Gastroesophageal sphincter (tissue), 3 donors: ENCODE results near the gene LPO.

Experiments
- EP300 ChIP-seq: sonication (generic); formaldehyde crosslinking; IDR thresholded peaks from one replicate; pipeline ENCODE4 v1.6.1; 2017; ENCODE audit warnings: antibody characterized with exemption, mild to moderate bottlenecking
- POLR2A ChIP-seq, 2 donors: fragments of 450-650 bp; IDR thresholded peaks; one replicate each; pipeline ENCODE4 v1.6.1; 2017; ENCODE audit warnings: antibody characterized with exemption in 2 of 2, mild to moderate bottlenecking in 2 of 2, moderate library complexity in 1 of 2
- POLR2AphosphoS5 ChIP-seq: sonication (generic); formaldehyde crosslinking; IDR thresholded peaks from one replicate; pipeline ENCODE4 v1.6.1; 2017; ENCODE audit warnings: antibody characterized with exemption
- TF ChIP-seq, protein P1 (sequence below), 4 experiments: fragments of 200-600 bp in 2 of 4; fragments of 450-650 bp in 2 of 4; sonication (generic) in 1 of 4; IDR thresholded peaks; one replicate each; pipeline ENCODE4 v1.5.1; 2017 to 2019; ENCODE audit warnings: antibody characterized with exemption in 4 of 4, mild to moderate bottlenecking in 2 of 4, moderate library complexity in 2 of 4

DNA sequence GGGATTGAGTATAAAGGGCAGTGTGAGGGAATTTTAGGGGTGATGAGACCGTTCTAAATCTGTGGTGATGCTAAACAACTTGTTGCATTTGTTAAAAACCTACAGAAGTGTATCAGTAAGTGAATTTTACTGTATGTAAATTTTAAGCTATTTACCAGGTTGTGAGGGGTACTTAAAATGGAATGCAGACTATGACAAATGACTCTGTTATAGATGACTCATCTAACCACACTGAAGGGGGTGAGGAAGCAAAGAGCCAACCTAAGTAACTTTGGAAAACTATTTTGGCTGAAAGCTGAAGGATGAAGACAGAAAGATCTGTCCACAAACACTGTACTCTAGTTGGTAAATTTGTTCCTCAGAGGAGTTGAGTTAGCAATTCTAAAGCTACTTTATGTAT is 14.1 kb upstream of the LPO start:
- TF ChIP-seq, protein P1, sequence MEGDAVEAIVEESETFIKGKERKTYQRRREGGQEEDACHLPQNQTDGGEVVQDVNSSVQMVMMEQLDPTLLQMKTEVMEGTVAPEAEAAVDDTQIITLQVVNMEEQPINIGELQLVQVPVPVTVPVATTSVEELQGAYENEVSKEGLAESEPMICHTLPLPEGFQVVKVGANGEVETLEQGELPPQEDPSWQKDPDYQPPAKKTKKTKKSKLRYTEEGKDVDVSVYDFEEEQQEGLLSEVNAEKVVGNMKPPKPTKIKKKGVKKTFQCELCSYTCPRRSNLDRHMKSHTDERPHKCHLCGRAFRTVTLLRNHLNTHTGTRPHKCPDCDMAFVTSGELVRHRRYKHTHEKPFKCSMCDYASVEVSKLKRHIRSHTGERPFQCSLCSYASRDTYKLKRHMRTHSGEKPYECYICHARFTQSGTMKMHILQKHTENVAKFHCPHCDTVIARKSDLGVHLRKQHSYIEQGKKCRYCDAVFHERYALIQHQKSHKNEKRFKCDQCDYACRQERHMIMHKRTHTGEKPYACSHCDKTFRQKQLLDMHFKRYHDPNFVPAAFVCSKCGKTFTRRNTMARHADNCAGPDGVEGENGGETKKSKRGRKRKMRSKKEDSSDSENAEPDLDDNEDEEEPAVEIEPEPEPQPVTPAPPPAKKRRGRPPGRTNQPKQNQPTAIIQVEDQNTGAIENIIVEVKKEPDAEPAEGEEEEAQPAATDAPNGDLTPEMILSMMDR (IDR thresholded peaks at IDR 0.05), result no peak
- no peak for TF ChIP-seq POLR2A (IDR thresholded peaks at IDR 0.05)
- no peak for TF ChIP-seq POLR2AphosphoS5
- no peak for TF ChIP-seq EP300
